MM.1S (cell line): ENCODE measurements around the gene PHF21B.

Experiments
- DNase-seq: peaks from one replicate; pipeline ENCODE4 v3.0.0-alpha.2; 2015
- H2AFZ ChIP-seq: fragments of 300-600 bp; sonication (generic); 2 replicates; pipeline ENCODE4 v1.6.0; 2016; ENCODE audit warnings: antibody characterized with exemption, low read length
- H3F3A ChIP-seq: fragments of 300-600 bp; sonication (generic); 2 replicates; pipeline ENCODE4 v1.6.1; 2016; ENCODE audit warnings: mild to moderate bottlenecking, antibody characterized with exemption, low read length, moderate library complexity, mixed read lengths; ENCODE audit not compliant: insufficient read depth
- H3K27ac ChIP-seq: fragments of 300-600 bp; sonication (generic); 2 replicates; pipeline ENCODE4 v1.5.1; 2016; ENCODE audit warnings: mild to moderate bottlenecking, low read length
- H3K27me3 ChIP-seq: fragments of 300-600 bp; sonication (generic); replicated peaks from 2 replicates; pipeline ENCODE4 v1.6.0; 2016; ENCODE audit warnings: low read length; ENCODE audit not compliant: insufficient read depth
- H3K36me3 ChIP-seq: fragments of 300-600 bp; sonication (generic); replicated peaks from 2 replicates; pipeline ENCODE4 v1.6.1; 2016; ENCODE audit warnings: mild to moderate bottlenecking, low read length, mixed read lengths; ENCODE audit not compliant: insufficient read depth
- H3K4me1 ChIP-seq: fragments of 300-600 bp; sonication (generic); 2 replicates; pipeline ENCODE4 v1.6.1; 2016; ENCODE audit warnings: low read length, mixed read lengths
- H3K4me2 ChIP-seq: fragments of 300-600 bp; sonication (generic); 2 replicates; pipeline ENCODE4 v1.6.0; 2016; ENCODE audit warnings: low read depth, low read length
- H3K4me3 ChIP-seq: fragments of 300-600 bp; sonication (generic); 2 replicates; pipeline ENCODE4 v1.5.1; 2016; ENCODE audit warnings: low read length, mixed read lengths
- H3K79me2 ChIP-seq: fragments of 300-600 bp; sonication (generic); 2 replicates; pipeline ENCODE4 v1.6.1; 2016; ENCODE audit warnings: mixed run types, low read length, mixed read lengths
- H3K9ac ChIP-seq: fragments of 300-600 bp; sonication (generic); 2 replicates; pipeline ENCODE4 v1.6.1; 2016; ENCODE audit warnings: low read length, mixed read lengths
- H3K9me2 ChIP-seq: fragments of 300-600 bp; sonication (generic); replicated peaks from 2 replicates; pipeline ENCODE4 v1.6.1; 2016; ENCODE audit warnings: mild to moderate bottlenecking, low read length, mixed read lengths; ENCODE audit not compliant: insufficient read depth
- H3K9me3 ChIP-seq: fragments of 300-600 bp; sonication (generic); replicated peaks from 2 replicates; pipeline ENCODE4 v1.6.1; 2016; ENCODE audit warnings: mild to moderate bottlenecking, low read length, mixed read lengths; ENCODE audit not compliant: insufficient read depth
- H4K20me1 ChIP-seq: fragments of 300-600 bp; sonication (generic); 2 replicates; pipeline ENCODE4 v1.6.1; 2016; ENCODE audit warnings: mild to moderate bottlenecking, low read length, moderate library complexity, mixed read lengths; ENCODE audit not compliant: insufficient read depth
- CTCF ChIP-seq: fragments of 300-600 bp; sonication (generic); IDR thresholded peaks from 2 replicates; pipeline ENCODE4 v1.5.1; 2016; ENCODE audit warnings: antibody characterized with exemption, low read length, mixed read lengths
- EZH2 ChIP-seq: fragments of 300-600 bp; sonication (generic); optimal IDR thresholded peaks from 2 replicates; pipeline ENCODE3; 2017; ENCODE audit warnings: low read depth, mild to moderate bottlenecking, antibody characterized with exemption, low read length, mixed read lengths
- EZH2phosphoT487 ChIP-seq: fragments of 300-600 bp; sonication (generic); IDR thresholded peaks from 2 replicates; pipeline ENCODE4 v1.6.1; 2018; ENCODE audit warnings: antibody characterized with exemption, low read length

Gene PHF21B

GRCh38 chr22:44845191-44845590 is 164.6 kb downstream of the PHF21B start:
- Histone ChIP-seq H3F3A (no peaks in the 10 kb centered on the region), H3K79me2 (no peaks in the 10 kb centered on the region), H3K36me3 (no peaks in the 10 kb centered on the region), H2AFZ (no peak overlapping the region), H3K4me2 (no peak overlapping the region), H3K9me3 (no peaks in the 10 kb centered on the region), H3K27ac (no peak overlapping the region), H3K9me2 (no peaks in the 10 kb centered on the region), H3K4me1 (no peaks in the 10 kb centered on the region), H3K9ac (no peak overlapping the region), H4K20me1 (no peaks in the 10 kb centered on the region), H3K4me3 (no peak overlapping the region), H3K27me3 (peaks cover 90% of the 10 kb centered on the region)
- no peak for DNase-seq
- TF ChIP-seq EZH2 (no peak), EZH2phosphoT487 (no peak), CTCF (no peak)

GRCh38 chr22:44842417-44842816 is 167.4 kb downstream of the PHF21B start:
- Histone ChIP-seq H4K20me1 (no peaks in the 10 kb centered on the region), H2AFZ (no peak overlapping the region), H3F3A (no peaks in the 10 kb centered on the region), H3K9me3 (no peaks in the 10 kb centered on the region), H3K9ac (no peak overlapping the region), H3K9me2 (no peaks in the 10 kb centered on the region), H3K36me3 (no peaks in the 10 kb centered on the region), H3K27me3 (peaks cover 89% of the 10 kb centered on the region), H3K27ac (no peak overlapping the region), H3K79me2 (no peaks in the 10 kb centered on the region), H3K4me2 (no peak overlapping the region), H3K4me1 (no peaks in the 10 kb centered on the region), H3K4me3 (no peak overlapping the region)
- TF ChIP-seq EZH2 = no peak
- no peak for TF ChIP-seq CTCF
- no peak for TF ChIP-seq EZH2phosphoT487
- no peak for DNase-seq

GRCh38 chr22:44840611-44841322 is 169.0 kb downstream of the PHF21B start:
- Histone ChIP-seq H3K9ac (no peak overlapping the region), H3K9me2 (no peaks in the 10 kb centered on the region), H3K9me3 (no peaks in the 10 kb centered on the region), H2AFZ (no peak overlapping the region), H3K4me3 (no peak overlapping the region), H3K4me1 (no peaks in the 10 kb centered on the region), H3K27ac (no peak overlapping the region), H3K36me3 (no peaks in the 10 kb centered on the region), H3F3A (no peaks in the 10 kb centered on the region), H4K20me1 (no peaks in the 10 kb centered on the region), H3K4me2 (no peak overlapping the region), H3K79me2 (no peaks in the 10 kb centered on the region), H3K27me3 (peaks cover 89% of the 10 kb centered on the region)
- no peak for DNase-seq
- TF ChIP-seq EZH2phosphoT487 (no peak), EZH2 (no peak), CTCF (no peak)
